ENCODE results near the gene PHPT1.

Gene PHPT1

GRCh38 chr9:136849960-136850865, 1.0 kb downstream of the PHPT1 start:
- DNase-seq = no peak

GRCh38 chr9:136850866-136851775, 1.9 kb downstream of the PHPT1 start:
- no peak for DNase-seq

- DNase-seq = no peak
Observed at GRCh38 chr9:136851941-136852663, 2.9 kb downstream of the PHPT1 start, which contains the start of gene MAMDC4. Gene MAMDC4 (plus strand): TSS chr9:136852346. CDS start chr9:136852417, 71 bp downstream.

- DNase-seq = no peak
Observed at GRCh38 chr9:136852664-136853595, 3.7 kb downstream of the PHPT1 start.

GRCh38 chr9:136853596-136854112, 4.4 kb downstream of the PHPT1 start:
- no peak for DNase-seq

- DNase-seq = no peak
Observed at GRCh38 chr9:136854113-136854841, 5.1 kb downstream of the PHPT1 start.

GRCh38 chr9:136854842-136855460, 5.7 kb downstream of the PHPT1 start:
- no peak for DNase-seq

GRCh38 chr9:136855461-136856078, 6.4 kb downstream of the PHPT1 start:
- DNase-seq = no peak

- DNase-seq = no peak
Observed at GRCh38 chr9:136856079-136856476, 6.9 kb downstream of the PHPT1 start.

- DNase-seq = no peak
Observed at GRCh38 chr9:136856541-136857141, 7.4 kb downstream of the PHPT1 start.

- no peak for DNase-seq
Observed at GRCh38 chr9:136857166-136857565, 8.0 kb downstream of the PHPT1 start.

- no peak for DNase-seq
Observed at GRCh38 chr9:136857581-136858412, 8.6 kb downstream of the PHPT1 start.

- DNase-seq = no peak
Observed at GRCh38 chr9:136858452-136858843, 9.2 kb downstream of the PHPT1 start.

GRCh38 chr9:136858844-136859757, 9.9 kb downstream of the PHPT1 start:
- no peak for DNase-seq

GRCh38 chr9:136860529-136860928, 11.3 kb downstream of the PHPT1 start:
- no peak for DNase-seq

GRCh38 chr9:136860933-136861873, 12.0 kb downstream of the PHPT1 start:
- no peak for DNase-seq

All from NCI-H82 (cell line).